Stimulated activated CD4-positive, alpha-beta T cell treated with anti-CD3 and anti-CD28 coated beads, Interleukin-15, amount 100 ng/mL, for 1 hour (primary cell): Measurements from ENCODE around the gene PLGLB2.
"Not testable (repeated sequence)": the region's sequence is repeated elsewhere in the genome, so short reads cannot be mapped to it uniquely, and the experiment has no call there.

Experiments used
- DNase-seq, 2 donors: peaks; one replicate each; pipeline ENCODE4 v3.0.0-alpha.2; 2020; ENCODE audit warnings: low read depth in 1 of 2, low spot score in 1 of 2

The PLGLB2 gene

DNA sequence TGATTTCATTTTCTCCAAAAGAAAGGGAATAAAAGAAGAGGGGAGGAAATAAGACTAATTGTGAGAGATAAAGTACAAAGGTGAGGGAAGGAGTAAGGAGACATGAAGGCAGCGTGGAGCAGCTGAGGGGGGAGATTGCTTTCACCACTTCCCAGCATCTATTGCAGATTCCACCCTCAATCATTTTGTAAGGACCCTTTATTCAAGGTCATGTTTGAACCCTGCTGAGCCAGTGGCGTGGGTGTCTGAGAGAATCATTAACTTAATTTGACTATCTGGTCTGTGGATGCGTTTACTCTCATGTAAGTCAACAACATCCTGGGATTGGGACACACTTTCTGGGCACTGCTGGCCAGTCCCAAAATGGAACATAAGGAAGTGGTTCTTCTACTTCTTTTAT, at the start of gene PLGLB2:
TSS of gene PLGLB2 (plus strand) at position 297 of the 400 bp plus-strand sequence. CDS start at position 364, 67 bp downstream.
- DNase-seq, result not testable (repeated sequence)

DNA sequence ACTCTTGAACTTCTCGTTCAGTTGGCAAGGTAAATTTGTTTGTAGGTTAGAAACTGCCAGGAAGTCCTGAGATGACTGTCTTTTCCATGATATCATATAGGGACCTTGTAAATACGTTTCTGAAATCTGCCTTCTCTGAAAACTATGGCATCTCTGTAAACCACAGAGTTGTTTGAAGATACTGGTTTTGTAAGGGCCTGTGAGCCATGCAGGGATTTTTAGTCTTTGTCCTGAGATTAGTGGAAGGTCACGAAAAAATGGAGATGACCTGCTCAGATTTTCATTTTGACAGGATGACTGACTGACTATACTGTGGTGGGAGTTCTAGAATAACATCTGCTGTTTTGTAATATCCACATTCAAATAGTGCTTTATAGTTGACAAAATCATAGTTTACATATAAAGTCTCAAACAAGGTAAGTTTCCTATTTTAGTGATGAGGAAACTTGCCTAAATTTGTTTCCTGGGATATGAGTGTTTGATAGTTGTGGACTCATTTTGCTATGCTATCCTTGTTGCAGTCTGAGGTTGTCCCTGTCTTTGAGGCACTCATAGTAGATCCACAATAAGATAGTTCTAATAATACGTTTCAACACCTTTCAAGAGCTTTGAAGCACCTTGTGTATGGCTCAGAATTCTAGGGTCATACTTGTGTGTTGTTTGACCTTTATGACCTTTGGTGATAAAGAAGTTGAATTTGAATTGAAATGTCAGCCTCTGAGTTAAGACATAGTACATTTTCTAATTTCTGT, 43.1 kb upstream of the PLGLB2 start:
- not testable (repeated sequence) for DNase-seq

DNA sequence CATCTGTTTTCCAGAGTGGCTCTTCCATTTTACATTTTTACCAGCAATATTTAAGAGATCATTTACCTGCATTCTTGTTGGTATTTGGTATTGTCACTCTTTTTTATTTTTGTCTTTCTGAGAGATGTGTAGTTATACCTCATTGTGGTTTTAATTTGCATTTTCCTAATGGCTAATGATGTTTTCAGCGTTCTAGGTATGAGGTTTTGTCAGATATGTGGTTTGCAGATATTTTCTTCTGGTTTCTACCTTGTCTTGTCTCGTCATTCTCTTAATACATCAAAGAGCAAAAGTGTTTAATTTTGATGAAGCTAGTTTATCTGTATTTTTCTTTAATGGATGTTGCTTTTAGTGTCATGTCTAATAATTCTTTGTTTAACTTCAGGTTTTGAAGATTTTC, 39.5 kb upstream of the PLGLB2 start:
- DNase-seq, result not testable (repeated sequence)

DNA sequence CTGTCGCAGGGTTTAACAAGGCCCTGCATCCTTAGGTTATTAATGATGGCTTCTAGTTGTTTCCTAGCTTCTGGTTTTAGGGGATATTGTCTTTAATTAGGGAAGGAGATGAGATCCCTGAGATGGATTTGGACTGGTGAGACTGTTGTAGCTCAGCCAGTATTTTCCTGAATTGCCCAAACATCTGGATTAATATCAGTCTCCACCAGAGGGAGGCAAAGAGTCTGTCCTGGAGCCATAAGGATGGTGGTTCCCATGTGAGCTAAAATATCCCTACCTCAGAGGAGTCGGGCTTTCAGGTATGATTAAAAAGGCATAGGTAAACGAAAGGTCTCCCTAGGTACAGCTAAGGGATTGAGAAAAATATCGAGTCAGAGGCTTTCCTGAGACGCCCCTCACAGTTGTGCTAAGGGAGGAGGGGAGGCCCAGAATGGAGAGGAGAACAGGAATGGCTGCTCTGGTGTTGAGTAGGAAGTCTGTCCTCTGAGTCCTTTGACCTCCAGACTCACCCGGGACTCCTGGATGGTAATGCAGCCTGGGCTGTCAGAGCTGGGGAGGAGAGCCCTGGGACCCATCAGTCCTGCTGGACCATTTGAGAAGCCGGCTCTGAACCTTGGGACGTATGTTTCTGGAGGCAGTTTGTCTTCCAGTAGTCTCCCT, 19.8 kb upstream of the PLGLB2 start:
- not testable (repeated sequence) for DNase-seq

DNA sequence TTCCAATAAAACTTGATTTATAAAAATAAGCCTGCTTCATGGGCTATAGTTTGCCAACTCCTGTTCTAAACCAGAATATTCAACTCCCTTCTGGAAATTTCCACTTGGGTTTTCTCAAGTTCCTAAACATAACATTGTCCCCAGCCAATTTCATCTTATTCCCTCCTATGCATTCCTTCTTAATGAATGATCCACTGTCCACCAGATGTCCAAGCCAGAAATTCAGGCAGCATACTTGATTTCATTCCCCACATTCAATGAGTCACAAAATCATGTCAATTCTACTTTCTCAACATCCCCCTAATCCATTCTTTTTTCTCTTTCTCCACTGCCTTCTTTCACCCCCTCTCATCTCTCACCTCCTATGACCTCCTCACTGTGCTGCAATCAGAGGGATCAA, 7.0 kb upstream of the PLGLB2 start:
- DNase-seq, result not testable (repeated sequence)

DNA sequence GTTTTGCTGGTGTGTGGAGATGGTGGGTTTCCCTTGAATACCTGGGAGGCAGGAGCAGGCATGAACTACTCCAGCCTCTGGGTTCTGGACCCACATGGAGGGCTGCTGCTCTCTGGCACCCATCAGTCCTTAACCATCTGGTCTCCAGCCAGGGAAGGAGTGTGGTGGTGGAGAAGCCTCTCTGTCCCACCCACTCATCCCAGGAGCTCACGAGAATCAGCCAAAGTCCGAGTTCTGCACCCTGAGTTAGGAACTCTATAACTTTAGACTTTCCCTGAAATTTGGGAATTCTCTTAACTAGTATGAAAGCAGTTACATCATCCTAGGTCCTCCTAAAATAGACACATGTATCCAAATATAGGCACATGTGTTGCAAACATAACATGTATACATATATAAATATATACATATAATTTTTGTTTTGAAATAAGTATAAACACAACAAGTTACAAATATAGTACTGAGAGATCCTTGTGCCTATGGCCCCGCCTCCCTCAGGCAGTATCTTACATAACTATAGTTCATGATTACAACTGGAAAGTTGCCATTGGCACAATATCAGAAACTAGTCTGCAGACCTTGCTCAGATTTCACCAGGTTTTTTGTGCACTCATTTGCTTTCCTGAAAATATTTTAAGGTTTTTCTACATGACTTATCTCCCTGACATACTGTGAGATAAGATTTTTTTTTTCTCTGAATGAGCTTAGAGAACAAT, 5.3 kb upstream of the PLGLB2 start:
- not testable (repeated sequence) for DNase-seq

DNA sequence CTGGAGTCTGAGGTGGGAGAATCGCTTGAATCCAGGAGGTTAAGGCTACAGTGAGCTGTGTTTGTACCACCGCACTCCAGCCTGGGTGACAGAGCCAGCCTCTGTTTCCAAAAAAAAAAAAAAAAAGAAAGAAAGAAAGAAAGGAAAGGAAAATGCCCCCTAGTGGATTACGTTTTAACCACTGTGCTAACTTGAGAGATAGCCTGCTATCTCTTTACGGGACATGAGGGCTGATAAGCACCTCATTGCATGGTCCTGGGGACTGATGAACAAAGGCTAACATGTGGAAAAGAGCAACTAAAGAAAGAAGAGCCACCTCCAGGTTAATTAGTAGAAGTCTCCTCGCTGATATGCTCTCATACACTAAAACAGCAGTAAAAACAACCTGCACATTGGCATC, 4.2 kb upstream of the PLGLB2 start:
- not testable (repeated sequence) for DNase-seq

DNA sequence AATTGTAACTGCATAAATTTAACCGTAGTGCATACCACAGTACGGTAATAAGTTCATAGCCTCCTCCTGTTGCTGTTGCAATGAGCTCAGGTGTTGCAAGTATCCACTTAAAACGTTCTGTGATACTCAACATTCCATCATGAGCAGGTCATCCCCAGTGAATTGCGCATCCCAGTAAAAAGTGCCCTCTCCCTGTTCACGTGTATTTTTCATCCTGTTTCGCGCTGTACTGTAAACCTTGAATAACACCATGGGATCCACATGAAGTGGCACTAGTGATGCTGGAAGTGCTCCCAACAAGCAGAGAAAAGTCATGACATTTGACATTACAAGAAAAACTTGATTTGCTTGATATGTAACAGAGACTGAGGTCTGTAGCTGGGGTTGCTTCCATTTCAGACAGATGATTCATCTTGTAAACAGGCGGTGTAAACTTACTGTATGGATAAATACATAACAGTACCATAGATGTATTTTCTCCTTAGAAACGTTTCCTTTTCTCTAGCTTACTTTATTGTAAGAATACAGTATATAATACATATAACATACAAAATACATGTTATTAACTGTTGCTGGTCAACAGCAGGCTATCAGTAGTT, 2.4 kb upstream of the PLGLB2 start:
- not testable (repeated sequence) for DNase-seq

DNA sequence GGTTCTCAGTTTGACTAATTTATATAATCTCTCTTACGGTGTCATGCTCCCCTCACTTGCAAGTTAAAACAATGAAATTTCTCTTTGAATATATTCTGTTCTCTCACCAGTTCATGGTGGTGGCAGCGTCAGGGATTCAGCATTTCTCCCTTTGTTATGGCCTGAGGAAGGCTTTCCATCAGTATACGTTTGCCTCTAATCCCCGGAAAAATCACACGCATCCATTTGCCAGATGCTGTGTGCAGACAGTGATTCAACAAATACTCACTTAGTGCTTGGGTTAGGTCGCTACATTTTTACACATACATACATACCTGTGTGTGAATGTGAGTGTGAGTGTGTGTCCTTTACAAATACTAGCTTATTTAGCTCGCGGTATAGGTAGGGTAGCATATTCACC, 637 bp downstream of the PLGLB2 start:
- not testable (repeated sequence) for DNase-seq

DNA sequence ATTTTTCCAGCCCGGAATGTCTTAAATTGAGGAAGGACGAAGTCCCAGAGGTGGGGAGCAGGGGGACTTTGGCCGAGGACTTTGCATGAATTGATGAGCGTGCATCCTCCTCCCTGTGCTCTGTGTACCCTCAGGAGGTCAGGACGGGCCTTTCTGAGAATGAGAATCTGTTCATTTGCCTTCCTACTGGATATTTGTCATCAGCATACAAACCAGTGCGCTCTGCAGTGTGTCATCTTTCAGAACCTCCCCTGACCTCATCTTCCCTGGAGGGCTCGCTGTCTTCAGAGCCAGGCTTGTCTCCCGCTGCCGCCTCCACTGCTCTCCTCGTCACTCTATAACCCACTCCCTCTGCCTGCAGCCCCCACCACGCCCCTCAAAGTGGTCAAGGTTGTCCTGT, 2.7 kb downstream of the PLGLB2 start:
- not testable (repeated sequence) for DNase-seq

DNA sequence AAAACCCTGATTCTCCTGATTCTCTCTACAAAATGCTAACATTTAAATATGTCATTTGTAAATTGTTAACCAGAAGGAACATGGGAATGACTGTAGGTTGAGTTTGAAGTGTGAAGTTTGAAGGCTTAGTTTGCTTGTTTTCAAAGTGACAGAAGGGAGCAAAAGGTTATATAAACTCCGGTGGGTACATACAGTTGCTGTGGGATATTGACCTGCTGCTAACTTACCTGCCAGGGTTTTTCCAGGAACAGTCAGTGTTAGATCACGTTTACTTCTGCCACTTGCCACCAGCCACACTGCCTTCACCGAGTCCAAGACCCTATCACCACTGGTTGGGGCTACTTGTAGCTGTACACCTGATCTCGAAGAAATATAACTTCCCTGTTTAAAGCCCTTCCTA, 6.9 kb downstream of the PLGLB2 start:
- not testable (repeated sequence) for DNase-seq
